HepG2 (cell line): ENCODE measurements around the gene LINGO1. TPM values are rescaled to one million over a fixed set of nuclear protein-coding genes. Genes with fewer than 3 reads are reported as not detected.

ENCODE experiments used
- BORCS8-MEF2B ChIP-seq: sonication (generic); formaldehyde crosslinking; IDR thresholded peaks from 2 replicates; pipeline ENCODE4 v1.8.0; 2022; ENCODE audit warnings: mild to moderate bottlenecking, missing genetic modification reagents
- CREB1 ChIP-seq, 2 experiments: fragments of 450-650 bp in 1 of 2; IDR thresholded peaks; 2 replicates each; pipeline ENCODE4 v1.6.1; 2016 to 2017; ENCODE audit warnings: control low read depth in 1 of 2, mild to moderate bottlenecking in 1 of 2, missing compliant biosample characterization in 1 of 2, missing genetic modification characterization in 1 of 2
- EZH2 ChIP-seq: conservative IDR thresholded peaks from 2 replicates; pipeline ENCODE4 v1.6.1; 2012; ENCODE audit warnings: mild to moderate bottlenecking, low read depth, low read length, moderate library complexity
- FOXA1 ChIP-seq, 2 experiments: fragments of 450-650 bp in 1 of 2; sonication (generic) in 1 of 2; formaldehyde crosslinking in 1 of 2; IDR thresholded peaks; 2 replicates each; pipeline versions ENCODE4 v1.4.0 to v1.6.1; 2016 to 2020; ENCODE audit warnings: missing genetic modification reagents in 1 of 2
- FOXA3 ChIP-seq: IDR thresholded peaks from 2 replicates; pipeline ENCODE4 v1.6.1; 2016; ENCODE audit warnings: missing genetic modification reagents, missing compliant biosample characterization
- GFI1 ChIP-seq: sonication (generic); formaldehyde crosslinking; IDR thresholded peaks from 2 replicates; pipeline ENCODE4 v1.5.0; 2020; ENCODE audit warnings: missing genetic modification reagents, mild to moderate bottlenecking, borderline replicate concordance
- HNF4A ChIP-seq: sonication (generic); formaldehyde crosslinking; IDR thresholded peaks from 2 replicates; pipeline ENCODE4 v1.4.0; 2020; ENCODE audit warnings: missing genetic modification reagents
- HNRNPLL ChIP-seq: fragments of 200-400 bp; formaldehyde crosslinking; IDR thresholded peaks from 2 replicates; pipeline ENCODE4 v1.6.1; 2017; ENCODE audit warnings: mild to moderate bottlenecking, low read depth, low read length; ENCODE audit not compliant: poor library complexity, severe bottlenecking
- KAT8 ChIP-seq: IDR thresholded peaks from 2 replicates; pipeline ENCODE4 v1.6.1; 2016; ENCODE audit warnings: missing genetic modification reagents, missing compliant biosample characterization
- KLF15 ChIP-seq: sonication (generic); formaldehyde crosslinking; IDR thresholded peaks from 2 replicates; pipeline ENCODE4 v1.8.1; 2023; ENCODE audit warnings: borderline replicate concordance, mild to moderate bottlenecking, inconsistent platforms, missing genetic modification reagents, mixed read lengths
- MTF1 ChIP-seq: sonication (generic); formaldehyde crosslinking; IDR thresholded peaks from 2 replicates; pipeline ENCODE4 v1.5.0; 2020; ENCODE audit warnings: missing genetic modification reagents
- PHF21A ChIP-seq: sonication (generic); formaldehyde crosslinking; IDR thresholded peaks from 2 replicates; pipeline ENCODE4 v1.5.0; 2020; ENCODE audit warnings: mild to moderate bottlenecking, missing genetic modification reagents
- PLRG1 ChIP-seq: fragments of 450-650 bp; conservative IDR thresholded peaks from 2 replicates; pipeline ENCODE4 v1.6.1; 2016
- RBM22 ChIP-seq: fragments of 200-400 bp; formaldehyde crosslinking; optimal IDR thresholded peaks from 2 replicates; pipeline ENCODE3; 2017; ENCODE audit warnings: mild to moderate bottlenecking, low read length, moderate library complexity
- SOX13 ChIP-seq, 3 experiments: fragments of 450-650 bp in 1 of 3; sonication (generic) in 1 of 3; formaldehyde crosslinking in 1 of 3; IDR thresholded peaks in 2 of 3; conservative IDR thresholded peaks in 1 of 3; 2 replicates each; pipeline versions ENCODE4 v1.5.0 to v1.6.1; 2016 to 2020; ENCODE audit warnings: antibody characterized with exemption in 1 of 3, mild to moderate bottlenecking in 1 of 3, missing compliant biosample characterization in 1 of 3, missing genetic modification reagents in 1 of 3, moderate library complexity in 1 of 3
- SOX5 ChIP-seq: IDR thresholded peaks from 2 replicates; pipeline ENCODE4 v1.6.1; 2016; ENCODE audit warnings: borderline replicate concordance
- ZFX ChIP-seq: sonication (generic); formaldehyde crosslinking; IDR thresholded peaks from 2 replicates; pipeline ENCODE4 v1.4.0; 2020; ENCODE audit warnings: mild to moderate bottlenecking, low read depth, missing genetic modification reagents, moderate library complexity
- ZFY ChIP-seq: sonication (generic); formaldehyde crosslinking; IDR thresholded peaks from 2 replicates; pipeline ENCODE4 v1.4.0; 2020; ENCODE audit warnings: missing genetic modification reagents
- polyA plus RNA-seq, 8 experiments: library from polyadenylated mRNA; depleted of rRNA in 3 of 8; stranded (reverse) in 7 of 8; unstranded in 1 of 8; fragments of >200 nt; fragmentation: Illumina TruSeq in 4 of 8; extraction: Trizol in 4 of 8; gene quantifications; 2 replicates each; pipeline versions ENCODE4 v1.2.1 to v1.2.3, GENCODE V29; 2011 to 2016; ENCODE audit warnings: low read depth in 4 of 8, missing spikeins in 1 of 8, mixed read lengths in 1 of 8; ENCODE audit not compliant: insufficient read depth in 1 of 8
- total RNA-seq, 5 experiments: library from RNA; depleted of rRNA; stranded (reverse); fragments of >200 nt; fragmentation: Illumina TruSeq; extraction: Trizol; gene quantifications; 2 replicates each; pipeline ENCODE4 v1.2.3, GENCODE V29; 2016; ENCODE audit warnings: low read depth in 1 of 5
- TF ChIP-seq, protein P1 (sequence below): IDR thresholded peaks from 2 replicates; pipeline ENCODE4 v1.6.1; 2016; ENCODE audit warnings: low read depth
- TF ChIP-seq, protein P2 (sequence below): sonication (generic); formaldehyde crosslinking; IDR thresholded peaks from 2 replicates; pipeline ENCODE4 v1.4.0; 2020; ENCODE audit warnings: missing genetic modification reagents
- TF ChIP-seq, protein P3 (sequence below): sonication (generic); formaldehyde crosslinking; conservative IDR thresholded peaks from 2 replicates; pipeline ENCODE4 v1.8.1; 2023; ENCODE audit warnings: missing genetic modification reagents
- TF ChIP-seq, protein P4 (sequence below): sonication (generic); formaldehyde crosslinking; IDR thresholded peaks from 2 replicates; pipeline ENCODE4 v1.4.0; 2020; ENCODE audit warnings: mild to moderate bottlenecking, missing genetic modification reagents

LINGO1 gene
- total and polyA plus RNA-seq, 2 of the 13 experiments (the other 11 are each of a cell fraction or from before 2014, with no cell fraction given) = 0.07 TPM; not detected in 1

DNA sequence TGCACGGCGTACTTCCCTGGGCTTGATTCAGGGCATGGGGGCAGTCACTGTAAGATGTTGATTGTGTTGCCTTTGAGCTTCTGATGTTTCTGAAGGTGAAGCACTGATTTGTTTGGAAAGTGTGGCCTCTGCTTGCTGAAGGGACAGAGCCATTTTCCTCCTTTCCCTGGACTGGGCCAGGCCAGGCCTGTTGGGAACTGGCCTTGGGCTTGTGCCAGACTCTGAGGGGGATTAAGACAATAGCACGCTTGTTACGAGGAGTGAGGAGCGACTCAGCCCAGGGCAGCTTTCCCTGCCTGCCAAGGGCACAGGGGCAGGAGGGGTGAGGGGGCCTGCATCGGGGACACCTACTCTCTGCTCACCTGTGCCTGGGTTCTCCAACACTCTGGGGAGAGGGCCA, 42.9 kb downstream of the LINGO1 start (continued):
- TF ChIP-seq GFI1 (CRISPR knock-in tag) (peak; percentile 92), KAT8 (0 out of 2 replicates have a peak, but pooled peaks have one; percentile 33), SOX13 (IDR thresholded peaks at IDR 0.05) (no peak), SOX13 (CRISPR knock-in tag; conservative IDR thresholded peaks at IDR 0.05 in 1 of 2, IDR thresholded peaks at IDR 0.05 in 1 of 2) (peak in 1 of 2 experiments; percentile 76; a peak in 2 of 4 replicates), RBM22 (no peak), HNF4A (CRISPR knock-in tag) (0 out of 2 replicates have a peak, but pooled peaks have one; percentile 21), FOXA1 (IDR thresholded peaks at IDR 0.05) (no peak), FOXA1 (CRISPR knock-in tag; IDR thresholded peaks at IDR 0.05) (0 out of 2 replicates have a peak, but pooled peaks have one; percentile 22), FOXA3 (CRISPR knock-in tag) (peak; percentile 36), KLF15 (CRISPR knock-in tag) (no peak), ZFX (CRISPR knock-in tag) (peak; percentile 69), PHF21A (CRISPR knock-in tag) (peak; percentile 24; the same call in 1 of the 2 replicates), PLRG1 (no peak), BORCS8-MEF2B (CRISPR knock-in tag) (0 out of 2 replicates have a peak, but pooled peaks have one; percentile 23), ZFY (peak; percentile 52; the same call in 1 of the 2 replicates), MTF1 (CRISPR knock-in tag) (no peak), EZH2 (no peak), CREB1 (IDR thresholded peaks at IDR 0.05) (no peak), CREB1 (CRISPR knock-in tag; IDR thresholded peaks at IDR 0.05) (no peak), HNRNPLL (no peak), SOX5 (peak; percentile 64; the same call in 1 of the 2 replicates)
- TF ChIP-seq, protein P1, sequence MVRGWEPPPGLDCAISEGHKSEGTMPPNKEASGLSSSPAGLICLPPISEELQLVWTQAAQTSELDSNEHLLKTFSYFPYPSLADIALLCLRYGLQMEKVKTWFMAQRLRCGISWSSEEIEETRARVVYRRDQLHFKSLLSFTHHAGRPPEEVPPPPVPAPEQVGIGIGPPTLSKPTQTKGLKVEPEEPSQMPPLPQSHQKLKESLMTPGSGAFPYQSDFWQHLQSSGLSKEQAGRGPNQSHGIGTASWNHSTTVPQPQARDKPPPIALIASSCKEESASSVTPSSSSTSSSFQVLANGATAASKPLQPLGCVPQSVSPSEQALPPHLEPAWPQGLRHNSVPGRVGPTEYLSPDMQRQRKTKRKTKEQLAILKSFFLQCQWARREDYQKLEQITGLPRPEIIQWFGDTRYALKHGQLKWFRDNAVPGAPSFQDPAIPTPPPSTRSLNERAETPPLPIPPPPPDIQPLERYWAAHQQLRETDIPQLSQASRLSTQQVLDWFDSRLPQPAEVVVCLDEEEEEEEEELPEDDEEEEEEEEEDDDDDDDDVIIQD (CRISPR knock-in tag) = no peak
- TF ChIP-seq, protein P2, sequence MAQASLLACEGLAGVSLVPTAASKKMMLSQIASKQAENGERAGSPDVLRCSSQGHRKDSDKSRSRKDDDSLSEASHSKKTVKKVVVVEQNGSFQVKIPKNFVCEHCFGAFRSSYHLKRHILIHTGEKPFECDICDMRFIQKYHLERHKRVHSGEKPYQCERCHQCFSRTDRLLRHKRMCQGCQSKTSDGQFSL (CRISPR knock-in tag) = 0 out of 2 replicates have a peak, but pooled peaks have one; percentile 42
- TF ChIP-seq, protein P3, sequence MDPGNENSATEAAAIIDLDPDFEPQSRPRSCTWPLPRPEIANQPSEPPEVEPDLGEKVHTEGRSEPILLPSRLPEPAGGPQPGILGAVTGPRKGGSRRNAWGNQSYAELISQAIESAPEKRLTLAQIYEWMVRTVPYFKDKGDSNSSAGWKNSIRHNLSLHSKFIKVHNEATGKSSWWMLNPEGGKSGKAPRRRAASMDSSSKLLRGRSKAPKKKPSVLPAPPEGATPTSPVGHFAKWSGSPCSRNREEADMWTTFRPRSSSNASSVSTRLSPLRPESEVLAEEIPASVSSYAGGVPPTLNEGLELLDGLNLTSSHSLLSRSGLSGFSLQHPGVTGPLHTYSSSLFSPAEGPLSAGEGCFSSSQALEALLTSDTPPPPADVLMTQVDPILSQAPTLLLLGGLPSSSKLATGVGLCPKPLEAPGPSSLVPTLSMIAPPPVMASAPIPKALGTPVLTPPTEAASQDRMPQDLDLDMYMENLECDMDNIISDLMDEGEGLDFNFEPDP (CRISPR knock-in tag) = no peak
- TF ChIP-seq, protein P4, sequence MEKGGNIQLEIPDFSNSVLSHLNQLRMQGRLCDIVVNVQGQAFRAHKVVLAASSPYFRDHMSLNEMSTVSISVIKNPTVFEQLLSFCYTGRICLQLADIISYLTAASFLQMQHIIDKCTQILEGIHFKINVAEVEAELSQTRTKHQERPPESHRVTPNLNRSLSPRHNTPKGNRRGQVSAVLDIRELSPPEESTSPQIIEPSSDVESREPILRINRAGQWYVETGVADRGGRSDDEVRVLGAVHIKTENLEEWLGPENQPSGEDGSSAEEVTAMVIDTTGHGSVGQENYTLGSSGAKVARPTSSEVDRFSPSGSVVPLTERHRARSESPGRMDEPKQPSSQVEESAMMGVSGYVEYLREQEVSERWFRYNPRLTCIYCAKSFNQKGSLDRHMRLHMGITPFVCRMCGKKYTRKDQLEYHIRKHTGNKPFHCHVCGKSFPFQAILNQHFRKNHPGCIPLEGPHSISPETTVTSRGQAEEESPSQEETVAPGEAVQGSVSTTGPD (CRISPR knock-in tag) = no peak
